Spleen (tissue), 7 donors: Measurements from ENCODE around the gene EVI5.

Source experiments
- CTCF ChIP-seq, 11 experiments: fragments of 200-600 bp in 7 of 11; fragments of 450-650 bp in 4 of 11; sonication (generic) in 4 of 11; IDR thresholded peaks in 8 of 11; conservative IDR thresholded peaks in 3 of 11; 1 replicate in 7 of 11; 2 replicates in 4 of 11; pipeline versions ENCODE4 v1.4.0 to v1.8.0; 2016 to 2021; ENCODE audit warnings: antibody characterized with exemption in 11 of 11, inconsistent platforms in 4 of 11, mild to moderate bottlenecking in 1 of 11
- POLR2A ChIP-seq, 3 donors: fragments of 450-650 bp; IDR thresholded peaks; one replicate each; pipeline ENCODE4 v1.5.1; 2017; ENCODE audit warnings: antibody characterized with exemption in 3 of 3, mild to moderate bottlenecking in 1 of 3
- donor health status: DM: no; HTN: no; CAD: no; lungs with moderate emphysema.
- donor health status: DM: no; HTN: no; CAD: no.
- donor health status: DM: no; HTN: no; CAD: no.

- no peak for TF ChIP-seq CTCF (IDR thresholded peaks at IDR 0.05 in 8 of 11, conservative IDR thresholded peaks at IDR 0.05 in 3 of 11)
- TF ChIP-seq POLR2A (IDR thresholded peaks at IDR 0.05), result no peak
These were observed 25.5 kb downstream of the EVI5 start for GRCh38 chr1:92759361-92759760.
